ENCODE results near the gene TCERG1.

GRCh38 chr5:146539973-146540372, 92.8 kb downstream of the TCERG1 start:
- TF ChIP-seq CTCF (IDR thresholded peaks at IDR 0.05) (no peak), POLR2A (IDR thresholded peaks at IDR 0.05) (no peak), POLR2AphosphoS5 (IDR thresholded peaks at IDR 0.05) (no peak)
